ENCODE results near the gene WNK4. TPM values are rescaled to one million over a fixed set of nuclear protein-coding genes. Genes with fewer than 3 reads are reported as not detected.

The WNK4 gene
- total and polyA plus RNA-seq, 9 of the 15 experiments (the other 6 are each of a cell fraction or from before 2014, with no cell fraction given): 0.32 to 25.8 (median 4.5) TPM

DNA sequence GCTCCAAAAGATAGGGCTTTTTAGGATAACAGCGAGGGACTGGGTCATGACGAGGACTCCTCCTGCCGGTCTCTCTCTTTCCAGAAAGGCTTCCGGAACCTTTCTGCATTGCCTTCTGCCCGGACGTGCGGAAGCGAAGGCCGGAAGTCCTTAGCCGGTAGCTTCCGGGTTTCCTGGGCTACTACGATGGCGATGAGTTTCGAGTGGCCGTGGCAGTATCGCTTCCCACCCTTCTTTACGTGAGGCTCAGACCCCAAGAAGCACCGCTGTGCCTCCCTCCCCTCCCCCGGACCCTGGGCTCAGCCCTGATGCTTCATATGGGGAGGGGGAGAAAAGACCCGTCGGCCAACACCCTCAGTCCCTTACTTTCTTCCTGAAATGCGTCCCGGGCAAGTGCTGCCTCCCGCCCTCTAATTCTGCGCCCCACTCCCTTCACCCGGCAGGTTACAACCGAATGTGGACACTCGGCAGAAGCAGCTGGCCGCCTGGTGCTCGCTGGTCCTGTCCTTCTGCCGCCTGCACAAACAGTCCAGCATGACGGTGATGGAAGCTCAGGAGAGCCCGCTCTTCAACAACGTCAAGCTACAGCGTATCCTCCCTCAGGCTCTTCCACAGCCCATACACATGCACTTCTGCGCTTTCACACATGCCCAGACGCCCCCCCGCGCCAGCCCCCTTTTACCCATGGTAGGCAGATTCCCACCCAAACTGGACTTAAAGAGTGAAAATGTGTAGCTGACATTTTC lies 6.9 kb upstream of the WNK4 start, which contains the start of gene VPS25 (continued):
- TF ChIP-seq NR2C1 (IDR thresholded peaks at IDR 0.05) (peak; percentile 80), NR2C1 (tag; IDR thresholded peaks at IDR 0.05) (peak; percentile 88), RBBP5 (IDR thresholded peaks at IDR 0.05; ENCODE audit: borderline replicate concordance, insufficient read depth, low read length, poor library complexity, severe bottlenecking) (peak; percentile 90), ATF7 (IDR thresholded peaks at IDR 0.05) (0 out of 2 replicates have a peak, but pooled peaks have one; percentile 48), SAFB (IDR thresholded peaks at IDR 0.05; ENCODE audit: borderline replicate concordance, low read depth, low read length) (no peak), ZBTB17 (CRISPR knock-in tag; IDR thresholded peaks at IDR 0.05) (peak; percentile 49; the same call in 1 of the 2 replicates), CHD1 (IDR thresholded peaks at IDR 0.05; ENCODE audit: low read length) (peak; percentile 71), POLR2A (conservative IDR thresholded peaks at IDR 0.05) (peak; percentile 95), XRCC5 (IDR thresholded peaks at IDR 0.05; ENCODE audit: low read depth, low read length) (peak; percentile 100), NEUROD1 (IDR thresholded peaks at IDR 0.05; ENCODE audit: borderline replicate concordance, low read depth, low read length, partially characterized antibody) (peak; percentile 62), HNRNPUL1 (IDR thresholded peaks at IDR 0.05; ENCODE audit: low read length) (no peak), PHF20 (IDR thresholded peaks at IDR 0.05; ENCODE audit: partially characterized antibody) (peak; percentile 97), C11orf30 (IDR thresholded peaks at IDR 0.05; ENCODE audit: low read depth) (peak; percentile 97), CBFA2T3 (IDR thresholded peaks at IDR 0.05) (peak; percentile 38), ETV1 (tag; conservative IDR thresholded peaks at IDR 0.05; ENCODE audit: low read depth) (peak; percentile 84), JUND (IDR thresholded peaks at IDR 0.05; ENCODE audit: borderline replicate concordance, low read depth, low read length) (peak; percentile 70; the same call in 1 of the 2 replicates), JUND (tag; IDR thresholded peaks at IDR 0.05; ENCODE audit: borderline replicate concordance, low read depth, low read length) (peak; percentile 31; the same call in 1 of the 3 replicates), TAF1 (IDR thresholded peaks at IDR 0.05; ENCODE audit: control insufficient read depth, extremely low read depth, insufficient read depth, low read length, severe bottlenecking) (peak; percentile 100), ZNF175 (CRISPR knock-in tag; IDR thresholded peaks at IDR 0.05; ENCODE audit: low read depth) (peak; percentile 54; the same call in 1 of the 2 replicates), ZNF584 (CRISPR knock-in tag; IDR thresholded peaks at IDR 0.05; ENCODE audit: low read depth) (no peak), ZNF253 (CRISPR knock-in tag; conservative IDR thresholded peaks at IDR 0.05) (no peak), ZBTB1 (CRISPR knock-in tag; IDR thresholded peaks at IDR 0.05; ENCODE audit: borderline replicate concordance, low read depth) (0 out of 2 replicates have a peak, but pooled peaks have one; percentile 26), ZNF785 (CRISPR knock-in tag; IDR thresholded peaks at IDR 0.05) (no peak), ZNF3 (CRISPR knock-in tag; IDR thresholded peaks at IDR 0.05) (no peak), CHAMP1 (IDR thresholded peaks at IDR 0.05) (0 out of 2 replicates have a peak, but pooled peaks have one; percentile 19), PCBP1 (IDR thresholded peaks at IDR 0.05; ENCODE audit: low read depth, low read length, poor library complexity, severe bottlenecking) (no peak)
- TF ChIP-seq, protein P1, sequence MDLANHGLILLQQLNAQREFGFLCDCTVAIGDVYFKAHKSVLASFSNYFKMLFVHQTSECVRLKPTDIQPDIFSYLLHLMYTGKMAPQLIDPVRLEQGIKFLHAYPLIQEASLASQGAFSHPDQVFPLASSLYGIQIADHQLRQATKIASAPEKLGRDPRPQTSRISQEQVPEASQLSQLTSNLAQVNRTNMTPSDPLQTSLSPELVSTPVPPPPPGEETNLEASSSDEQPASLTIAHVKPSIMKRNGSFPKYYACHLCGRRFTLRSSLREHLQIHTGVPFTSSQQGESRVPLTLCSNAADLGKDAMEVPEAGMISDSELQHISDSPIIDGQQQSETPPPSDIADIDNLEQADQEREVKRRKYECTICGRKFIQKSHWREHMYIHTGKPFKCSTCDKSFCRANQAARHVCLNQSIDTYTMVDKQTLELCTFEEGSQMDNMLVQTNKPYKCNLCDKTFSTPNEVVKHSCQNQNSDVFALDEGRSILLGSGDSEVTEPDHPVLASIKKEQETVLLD (IDR thresholded peaks at IDR 0.05): no peak

Measured in K562 (cell line).